H1 (cell line): ENCODE data around the gene TAC4. TPM values are rescaled to one million over a fixed set of nuclear protein-coding genes. Genes with fewer than 3 reads are reported as not detected.

ENCODE experiments used
- CTCF ChIA-PET: fragments of 300-600 bp; sonication (Branson Sonifier 250); formaldehyde crosslinking; loops from one replicate; lab custom pipeline; 2021; ENCODE audit not compliant: partially characterized antibody; lab: Charles Lee
- POLR2A ChIA-PET: fragments of 300-600 bp; sonication (Branson Sonifier 250); formaldehyde crosslinking; loops from one replicate; lab custom pipeline; 2021; ENCODE audit warnings: inconsistent platforms; ENCODE audit not compliant: partially characterized antibody; lab: Charles Lee
- DNase-seq, 2 experiments: peaks; one replicate each; pipeline versions ENCODE4 v3.0.0 to v3.0.0-alpha.2; 2010 to 2022; ENCODE audit warnings: low spot score in 2 of 2, low read depth in 1 of 2, mixed read lengths in 1 of 2
- FAIRE-seq: peaks from 2 replicates; lab custom pipeline; 2011; peaks lifted over from hg19 to GRCh38; lab: Jason Lieb, UNC
- H2AFZ ChIP-seq: 2 replicates; pipeline ENCODE4 v1.8.1; 2012; ENCODE audit warnings: low read length, inconsistent platforms
- H2AK5ac ChIP-seq: 2 replicates; pipeline ENCODE4 v1.6.1; 2013; ENCODE audit warnings: low read depth, low read length
- H2BK120ac ChIP-seq: replicated peaks from 2 replicates; pipeline ENCODE3; 2013; ENCODE audit warnings: low read depth, low read length, inconsistent platforms
- H2BK12ac ChIP-seq: 2 replicates; pipeline ENCODE4 v1.6.1; 2013; ENCODE audit warnings: low read depth, low read length
- H2BK15ac ChIP-seq: 2 replicates; pipeline ENCODE4 v1.6.1; 2013; ENCODE audit warnings: low read length
- H2BK20ac ChIP-seq: 2 replicates; pipeline ENCODE4 v1.6.1; 2013; ENCODE audit warnings: low read length
- H2BK5ac ChIP-seq: 2 replicates; pipeline ENCODE4 v1.6.1; 2013; ENCODE audit warnings: low read depth, low read length
- H3K14ac ChIP-seq: 2 replicates; pipeline ENCODE4 v1.6.1; 2013; ENCODE audit warnings: inconsistent platforms; ENCODE audit not compliant: insufficient read length
- H3K18ac ChIP-seq: 2 replicates; pipeline ENCODE4 v1.6.1; 2013; ENCODE audit warnings: low read length; ENCODE audit errors: extremely low read depth
- H3K23ac ChIP-seq: 2 replicates; pipeline ENCODE4 v1.6.1; 2013; ENCODE audit warnings: inconsistent platforms; ENCODE audit not compliant: insufficient read length
- H3K23me2 ChIP-seq: 2 replicates; pipeline ENCODE4 v1.6.1; 2013; ENCODE audit warnings: low read depth, low read length
- H3K27ac ChIP-seq: 2 replicates; pipeline ENCODE4 v1.6.1; 2011; ENCODE audit warnings: low read depth, low read length, inconsistent platforms
- H3K27me3 ChIP-seq, 4 experiments: replicated peaks in 1 of 4; 1 replicate in 1 of 4; 2 replicates in 3 of 4; pipeline versions ENCODE4 v1.6.1 to v1.8.1; 2011 to 2013; ENCODE audit warnings: low read length in 3 of 4, mild to moderate bottlenecking in 3 of 4, inconsistent platforms in 2 of 4, mixed read lengths in 2 of 4, moderate library complexity in 1 of 4; ENCODE audit not compliant: control insufficient read depth in 3 of 4, insufficient read depth in 3 of 4; ENCODE audit errors: extremely low read depth in 1 of 4
- H3K36me3 ChIP-seq, 4 experiments: 2 replicates each; pipeline versions ENCODE4 v1.6.1 to v1.8.1; 2011 to 2013; ENCODE audit warnings: mild to moderate bottlenecking in 4 of 4, low read length in 3 of 4, moderate library complexity in 2 of 4, control low read depth in 1 of 4, inconsistent platforms in 1 of 4; ENCODE audit not compliant: insufficient read depth in 4 of 4, control insufficient read depth in 2 of 4
- H3K4ac ChIP-seq: replicated peaks from 2 replicates; pipeline ENCODE3; 2013; ENCODE audit warnings: low read length, low read depth, mixed read lengths, inconsistent platforms; ENCODE audit not compliant: insufficient read length
- H3K4me1 ChIP-seq, 4 experiments: replicated peaks in 1 of 4; 1 replicate in 1 of 4; 2 replicates in 3 of 4; pipeline versions ENCODE4 v1.6.1 to v1.8.1; 2011 to 2013; ENCODE audit warnings: low read length in 3 of 4, inconsistent platforms in 2 of 4, mixed read lengths in 1 of 4; ENCODE audit not compliant: insufficient read depth in 4 of 4, control insufficient read depth in 3 of 4
- H3K4me2 ChIP-seq, 2 experiments: 2 replicates each; pipeline versions ENCODE4 v1.6.1 to v1.8.1; 2011 to 2013; ENCODE audit warnings: low read depth in 2 of 2, low read length in 2 of 2, control low read depth in 1 of 2, inconsistent platforms in 1 of 2, mild to moderate bottlenecking in 1 of 2; ENCODE audit not compliant: insufficient read depth in 1 of 2
- H3K4me3 ChIP-seq, 4 experiments: fragments of 200-600, 300-600 bp in 1 of 4; sonication (generic), shearing (Covaris generic), sonication (Bioruptor Twin) in 1 of 4; 2 replicates each; pipeline versions ENCODE4 v1.5.1 to v1.8.1; 2011 to 2016; ENCODE audit warnings: low read length in 4 of 4, low read depth in 3 of 4, control low read depth in 2 of 4, inconsistent platforms in 2 of 4, mild to moderate bottlenecking in 2 of 4, mixed read lengths in 1 of 4, moderate library complexity in 1 of 4; ENCODE audit not compliant: insufficient read depth in 2 of 4; ENCODE audit errors: extremely low read depth in 1 of 4
- H3K56ac ChIP-seq: replicated peaks from 2 replicates; pipeline ENCODE3; 2013; ENCODE audit warnings: low read depth, mild to moderate bottlenecking, mixed read lengths, low read length, inconsistent platforms; ENCODE audit not compliant: insufficient read length
- H3K79me1 ChIP-seq: 2 replicates; pipeline ENCODE4 v1.6.1; 2013; ENCODE audit warnings: low read depth, low read length, control low read depth
- H3K79me2 ChIP-seq, 2 experiments: 2 replicates each; pipeline versions ENCODE4 v1.6.1 to v1.8.1; 2012 to 2013; ENCODE audit warnings: low read length in 2 of 2, mild to moderate bottlenecking in 2 of 2, inconsistent platforms in 1 of 2; ENCODE audit not compliant: insufficient read depth in 2 of 2, control insufficient read depth in 1 of 2
- H3K9ac ChIP-seq, 4 experiments: replicated peaks in 1 of 4; 1 replicate in 1 of 4; 2 replicates in 3 of 4; pipeline versions ENCODE4 v1.6.1 to v1.8.1; 2011 to 2013; ENCODE audit warnings: low read depth in 3 of 4, low read length in 3 of 4, control low read depth in 2 of 4, mild to moderate bottlenecking in 2 of 4, moderate library complexity in 2 of 4, inconsistent platforms in 1 of 4; ENCODE audit errors: extremely low read depth in 1 of 4
- H3K9me3 ChIP-seq, 2 experiments: 2 replicates each; pipeline versions ENCODE4 v1.6.1 to v1.8.1; 2012 to 2013; ENCODE audit warnings: mild to moderate bottlenecking in 2 of 2, moderate library complexity in 2 of 2, control low read depth in 1 of 2, inconsistent platforms in 1 of 2, low read depth in 1 of 2, low read length in 1 of 2, mixed read lengths in 1 of 2; ENCODE audit not compliant: insufficient read depth in 2 of 2
- H4K20me1 ChIP-seq, 2 experiments: replicated peaks in 1 of 2; 2 replicates each; pipeline versions ENCODE3 to v1.8.1; 2011 to 2013; ENCODE audit warnings: inconsistent platforms in 2 of 2, low read length in 2 of 2, mild to moderate bottlenecking in 1 of 2; ENCODE audit not compliant: insufficient read depth in 2 of 2, control insufficient read depth in 1 of 2
- H4K5ac ChIP-seq: 2 replicates; pipeline ENCODE4 v1.6.1; 2013; ENCODE audit warnings: low read length, low read depth, mixed read lengths, inconsistent platforms; ENCODE audit not compliant: insufficient read length
- H4K8ac ChIP-seq: 2 replicates; pipeline ENCODE4 v1.8.0; 2013; ENCODE audit warnings: mild to moderate bottlenecking, moderate library complexity, low read length, inconsistent platforms; ENCODE audit not compliant: insufficient read depth; ENCODE audit errors: extremely low read depth
- H4K91ac ChIP-seq: replicated peaks from 2 replicates; pipeline ENCODE3; 2013; ENCODE audit warnings: low read length, mixed read lengths, inconsistent platforms; ENCODE audit not compliant: insufficient read length
- CBX5 ChIP-seq: fragments of 300-800, 300-1000 bp; sonication (generic); IDR thresholded peaks from 2 replicates; pipeline ENCODE4 v1.7.1; 2016; ENCODE audit warnings: antibody characterized with exemption, low read length, low read depth
- HDAC2 ChIP-seq, 2 experiments: fragments of 300-600 bp in 1 of 2; sonication (generic) in 1 of 2; IDR thresholded peaks; 2 replicates each; pipeline ENCODE4 v1.6.1; 2011 to 2012; ENCODE audit warnings: low read depth in 2 of 2, low read length in 2 of 2, mild to moderate bottlenecking in 2 of 2, moderate library complexity in 2 of 2, borderline replicate concordance in 1 of 2, inconsistent platforms in 1 of 2
- POLR2AphosphoS5 ChIP-seq: IDR thresholded peaks from 2 replicates; pipeline ENCODE4 v1.6.1; 2011; ENCODE audit warnings: low read depth, low read length
- SP1 ChIP-seq: IDR thresholded peaks from 2 replicates; pipeline ENCODE4 v1.6.1; 2011; ENCODE audit warnings: low read depth, low read length
- TEAD4 ChIP-seq: IDR thresholded peaks from 2 replicates; pipeline ENCODE4 v1.6.1; 2012; ENCODE audit warnings: low read depth, low read length, inconsistent platforms, mixed read lengths
- WGBS, 2 experiments: shearing (Covaris generic) in 1 of 2; methylation state at CpG; one replicate each; pipeline versions ENCODE4 v1.1.6 to v1.1.7; 2013 to 2015; ENCODE audit warnings: low lambda C conversion rate in 2 of 2, mixed read lengths in 2 of 2, inconsistent platforms in 1 of 2, low coverage in 1 of 2, missing lambda C conversion rate in 1 of 2; ENCODE audit not compliant: insufficient replicate concordance in 2 of 2, insufficient coverage in 1 of 2, insufficient read length in 1 of 2; ENCODE audit errors: extremely low coverage in 1 of 2, missing lambda C conversion rate in 1 of 2; 5-methylcytosine and 5-hydroxymethylcytosine counted together
- polyA plus RNA-seq, 7 experiments: library from polyadenylated mRNA; depleted of rRNA in 3 of 7; stranded (reverse) in 5 of 7; unstranded in 2 of 7; fragments of >200 nt in 5 of 7; fragments of 200-250 nt in 2 of 7; gene quantifications; 1 replicate in 5 of 7; 2 replicates in 1 of 7; 4 replicates in 1 of 7; pipeline versions ENCODE4 v1.2.1 to v1.2.3, GENCODE V29; 2011 to 2013; ENCODE audit warnings: missing spikeins in 2 of 7, mixed read lengths in 2 of 7
- total RNA-seq: library from RNA; stranded (reverse); fragmentation: NEBNext Ultra II Directional; extraction: Animal tissue kit (Norgen Biotek cat#: 25700); gene quantifications from 2 replicates; pipeline ENCODE4 v1.2.1, GENCODE V29; 2021

Gene TAC4
- total and polyA plus RNA-seq, 2 of the 8 experiments (the other 6 are each of a cell fraction or from before 2014, with no cell fraction given): 0.15 TPM; not detected in 1

DNA sequence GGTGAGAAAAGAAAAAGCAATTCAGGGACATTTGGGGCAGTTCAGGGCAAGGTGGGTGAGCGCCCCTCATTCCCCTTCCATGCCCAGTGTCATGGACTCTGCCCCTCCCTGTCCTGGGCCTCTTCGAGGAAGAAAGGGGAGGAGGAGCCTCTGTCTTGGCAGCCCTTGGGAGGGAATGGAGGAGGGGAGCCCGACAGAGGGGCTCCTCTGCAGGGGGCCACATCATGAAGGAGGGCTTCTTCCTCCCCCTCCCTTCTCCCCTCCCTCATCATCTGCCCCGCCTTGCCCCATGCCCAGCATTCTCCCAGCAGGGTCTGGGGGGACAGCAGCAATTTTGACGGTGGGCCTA lies 33.2 kb upstream of the TAC4 start:
- H3K4ac ChIP-seq: no peak overlapping the region
- POLR2A ChIA-PET: interaction anchor here (1.0 to 1.4 kb wide), 2 partner anchors 106 to 115 kb away, joined by 3 to 15 read pairs; partner anchors contain the start of gene DLX3
- TF ChIP-seq CBX5 (no peak), TEAD4 (no peak), SP1 (no peak), HDAC2 (IDR thresholded peaks at IDR 0.05; ENCODE audit: borderline replicate concordance in 1 of 2, low read depth in 2 of 2, low read length in 2 of 2) (no peak), POLR2AphosphoS5 (no peak)

More for the DNA sequence above, 33.2 kb upstream of the TAC4 start:
- H3K9ac ChIP-seq: no peak overlapping the region
- no peak overlapping the region for H3K56ac ChIP-seq
- no peak overlapping the region for H4K8ac ChIP-seq
- H3K4me1 ChIP-seq: peaks cover 3 to 10% (median 6%) of the 10 kb centered on the region in 4 experiments
- no peak overlapping the region for H4K5ac ChIP-seq
- peak overlapping the region; percentile 68; the same call in 1 of the 2 replicates for H2BK12ac ChIP-seq
- H3K36me3 ChIP-seq: no peaks in the 10 kb centered on the region
- no peak overlapping the region for H3K14ac ChIP-seq
- no peak overlapping the region for H4K91ac ChIP-seq
- no peak overlapping the region for H3K23ac ChIP-seq
- peak overlapping the region; percentile 16 to 61 (median 44); a peak in 6 of 8 replicates for H3K4me3 ChIP-seq
- no peak for DNase-seq
- no peaks in the 10 kb centered on the region for H4K20me1 ChIP-seq
- no peak overlapping the region for H2BK15ac ChIP-seq
- CTCF ChIA-PET: interaction anchor here (0.7 to 13.4 kb wide), 23 partner anchors 9 to 319 kb away, joined by 3 to 217 read pairs (median 9); partner anchors contain the start of gene DLX3
- no peak overlapping the region for H2BK20ac ChIP-seq
- no peak overlapping the region for H3K27ac ChIP-seq
- no peak overlapping the region for H2AFZ ChIP-seq
- H2BK120ac ChIP-seq: no peak overlapping the region
- peaks cover 4% of the 10 kb centered on the region; the same call in 1 of the 2 replicates for H3K23me2 ChIP-seq
- H2BK5ac ChIP-seq: no peak overlapping the region
- H3K79me2 ChIP-seq: no peaks in the 10 kb centered on the region
- WGBS, 2 experiments: 42% methylated on average over 2 of the region's 5 CpGs; no CpG with 5 or more reads in 1 of the 2 experiments
- H3K27me3 ChIP-seq: peaks cover 0 to 4% (median 1%) of the 10 kb centered on the region in 4 experiments; a peak in 5 of 7 replicates
- H2AK5ac ChIP-seq: no peak overlapping the region
- H3K18ac ChIP-seq: no peak overlapping the region
- FAIRE-seq: no peak
- H3K4me2 ChIP-seq: peak overlapping the region; percentile 41 to 77
- H3K79me1 ChIP-seq: no peaks in the 10 kb centered on the region
- no peaks in the 10 kb centered on the region for H3K9me3 ChIP-seq
